ENCODE measurements around the gene OR2W3. TPM values are rescaled to one million over a fixed set of nuclear protein-coding genes. Genes with fewer than 3 reads are reported as not detected.

The OR2W3 gene
- 1 to 10 TPM in 1 of 6 experiments, under 1 TPM in 2, not detected in 3; 0.24 to 1.2 (median 0.43) TPM for total RNA-seq
- long read RNA-seq = 0 reads

DNA sequence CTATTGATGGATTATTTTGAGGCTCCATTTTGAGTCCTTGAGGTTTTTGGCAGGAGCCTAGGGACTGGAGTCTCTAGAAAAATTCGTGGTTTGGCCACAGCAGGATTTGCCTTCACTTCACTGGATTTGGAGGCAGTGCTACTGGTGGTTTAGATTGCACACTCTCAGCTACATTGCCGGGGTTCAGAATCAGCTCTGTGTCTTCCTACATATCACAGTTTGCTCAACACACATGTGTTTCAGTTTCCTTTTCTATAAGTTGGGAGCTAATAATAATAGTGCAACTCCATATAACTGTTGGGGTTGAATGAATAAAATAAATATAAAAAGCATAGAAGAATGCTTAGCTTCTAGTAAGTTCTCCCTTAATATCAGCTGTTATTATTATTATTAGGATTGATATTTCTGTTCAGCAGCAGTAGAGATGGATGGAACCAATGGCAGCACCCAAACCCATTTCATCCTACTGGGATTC is at the start of gene OR2W3:
Gene OR2W3, plus strand, starts transcription at position 425 of the 475 bp plus-strand sequence. Its CDS starts 0 bp downstream, at position 425.
- ATAC-seq = no peak
- DNase-seq = no peak
- Histone ChIP-seq H3K9me3 (no peaks in the 10 kb centered on the region), H3K27me3 (no peaks in the 10 kb centered on the region), H3K27ac (no peak within 1 kb of the TSS), H3K36me3 (no peaks in the 10 kb centered on the region), H3K4me1 (no peaks in the 10 kb centered on the region), H3K4me3 (no peak within 1 kb of the TSS)
- WGBS (ENCODE audit: insufficient coverage, low coverage, low lambda C conversion rate, missing lambda C conversion rate) = 33% methylated on average over 2 of the region's 2 CpGs
- TF ChIP-seq, protein P1, sequence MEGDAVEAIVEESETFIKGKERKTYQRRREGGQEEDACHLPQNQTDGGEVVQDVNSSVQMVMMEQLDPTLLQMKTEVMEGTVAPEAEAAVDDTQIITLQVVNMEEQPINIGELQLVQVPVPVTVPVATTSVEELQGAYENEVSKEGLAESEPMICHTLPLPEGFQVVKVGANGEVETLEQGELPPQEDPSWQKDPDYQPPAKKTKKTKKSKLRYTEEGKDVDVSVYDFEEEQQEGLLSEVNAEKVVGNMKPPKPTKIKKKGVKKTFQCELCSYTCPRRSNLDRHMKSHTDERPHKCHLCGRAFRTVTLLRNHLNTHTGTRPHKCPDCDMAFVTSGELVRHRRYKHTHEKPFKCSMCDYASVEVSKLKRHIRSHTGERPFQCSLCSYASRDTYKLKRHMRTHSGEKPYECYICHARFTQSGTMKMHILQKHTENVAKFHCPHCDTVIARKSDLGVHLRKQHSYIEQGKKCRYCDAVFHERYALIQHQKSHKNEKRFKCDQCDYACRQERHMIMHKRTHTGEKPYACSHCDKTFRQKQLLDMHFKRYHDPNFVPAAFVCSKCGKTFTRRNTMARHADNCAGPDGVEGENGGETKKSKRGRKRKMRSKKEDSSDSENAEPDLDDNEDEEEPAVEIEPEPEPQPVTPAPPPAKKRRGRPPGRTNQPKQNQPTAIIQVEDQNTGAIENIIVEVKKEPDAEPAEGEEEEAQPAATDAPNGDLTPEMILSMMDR (IDR thresholded peaks at IDR 0.05) = no peak
- TF ChIP-seq POLR2A (IDR thresholded peaks at IDR 0.05) = no peak
- intact Hi-C loops (cut with DNase I) = no loop called here

DNA sequence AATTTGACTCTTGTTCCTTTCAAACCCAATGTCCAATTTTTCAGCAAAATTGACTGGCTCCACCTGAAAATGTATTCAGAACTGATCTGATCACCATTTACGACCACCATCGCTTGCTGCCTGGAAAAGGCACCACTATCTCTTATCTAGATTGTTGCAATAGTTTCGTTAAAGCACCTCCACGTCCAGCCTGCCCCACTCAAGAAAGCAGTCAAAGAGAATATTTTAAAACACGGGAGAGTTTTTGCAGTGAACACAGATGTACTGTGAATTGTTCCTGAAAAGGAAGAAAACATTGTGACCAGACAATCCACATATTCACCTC is 49.7 kb upstream of the OR2W3 start:
- Histone ChIP-seq H3K27me3 (no peaks in the 10 kb centered on the region), H3K27ac (no peak overlapping the region), H3K4me1 (no peaks in the 10 kb centered on the region), H3K36me3 (no peaks in the 10 kb centered on the region), H3K4me3 (no peak overlapping the region), H3K9me3 (no peaks in the 10 kb centered on the region)
- 39% methylated on average over 5 of the region's 5 CpGs for WGBS (ENCODE audit: insufficient coverage, low coverage, low lambda C conversion rate, missing lambda C conversion rate)
- intact Hi-C loops (cut with DNase I) = no loop called here
- DNase-seq (no peak), ATAC-seq (no peak)
- TF ChIP-seq, protein P1 (IDR thresholded peaks at IDR 0.05) = no peak
- no peak for TF ChIP-seq POLR2A (IDR thresholded peaks at IDR 0.05)

DNA sequence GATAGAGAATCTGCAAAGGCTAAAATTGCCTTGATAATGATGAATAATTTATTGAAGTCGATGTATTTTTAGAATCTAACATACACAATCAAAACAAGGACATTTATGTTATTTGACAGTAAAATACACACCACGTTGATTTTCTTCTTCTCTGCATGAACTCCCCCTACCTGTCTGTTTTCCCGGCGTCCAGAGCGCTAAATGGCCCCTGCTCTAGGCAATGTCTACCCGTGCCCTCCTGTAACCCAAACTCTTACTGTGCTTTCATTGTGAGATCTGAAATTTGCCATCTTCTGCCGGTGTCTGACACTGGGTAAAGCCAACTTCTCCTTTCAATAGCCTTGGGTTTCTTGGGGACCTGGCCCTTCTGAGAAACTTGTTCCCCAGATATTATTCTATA is 47.0 kb upstream of the OR2W3 start:
- intact Hi-C loops (cut with DNase I) = no loop called here

DNA sequence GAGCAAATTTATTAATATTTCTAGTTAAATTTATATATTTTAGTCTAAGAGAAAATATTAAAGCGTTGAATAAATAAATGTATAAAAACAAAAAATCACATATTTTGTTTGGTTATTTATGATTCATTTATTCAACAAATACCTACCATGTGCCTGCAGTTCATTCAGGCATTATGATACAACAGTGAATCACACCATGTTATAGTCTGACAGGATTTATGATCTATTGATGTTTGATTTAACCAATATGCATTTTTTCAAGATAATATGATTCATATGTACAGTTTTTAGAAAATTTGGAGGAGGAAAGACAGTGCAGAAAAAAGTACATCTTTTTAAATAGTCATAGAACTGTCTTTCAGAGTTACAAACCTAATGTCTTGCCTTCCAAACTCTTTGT is 45.8 kb upstream of the OR2W3 start:
- Histone ChIP-seq H3K9me3 (no peaks in the 10 kb centered on the region), H3K27me3 (no peaks in the 10 kb centered on the region), H3K4me1 (no peaks in the 10 kb centered on the region), H3K36me3 (no peaks in the 10 kb centered on the region), H3K4me3 (no peak overlapping the region), H3K27ac (no peak overlapping the region)
- no peak for DNase-seq
- WGBS (ENCODE audit: insufficient coverage, low coverage, low lambda C conversion rate, missing lambda C conversion rate) = 33% methylated on average over 1 of the region's 1 CpG
- TF ChIP-seq POLR2A (IDR thresholded peaks at IDR 0.05) = no peak
- TF ChIP-seq, protein P1 (IDR thresholded peaks at IDR 0.05) = no peak
- no peak for ATAC-seq
- intact Hi-C loops (cut with DNase I) = no loop called here

More for the DNA sequence above, 47.0 kb upstream of the OR2W3 start:
- no peak for ATAC-seq
- Histone ChIP-seq H3K36me3 (no peaks in the 10 kb centered on the region), H3K4me1 (no peaks in the 10 kb centered on the region), H3K27ac (no peak overlapping the region), H3K9me3 (no peaks in the 10 kb centered on the region), H3K27me3 (no peaks in the 10 kb centered on the region), H3K4me3 (no peak overlapping the region)
- 69% methylated on average over 7 of the region's 7 CpGs for WGBS (ENCODE audit: insufficient coverage, low coverage, low lambda C conversion rate, missing lambda C conversion rate)
- no peak for DNase-seq
- TF ChIP-seq, protein P1 (IDR thresholded peaks at IDR 0.05) = no peak
- no peak for TF ChIP-seq POLR2A (IDR thresholded peaks at IDR 0.05)
